ENCODE data around the gene CARD10.
"Not testable (repeated sequence)": the region's sequence is repeated elsewhere in the genome, so short reads cannot be mapped to it uniquely, and the experiment has no call there.

The CARD10 gene

DNA sequence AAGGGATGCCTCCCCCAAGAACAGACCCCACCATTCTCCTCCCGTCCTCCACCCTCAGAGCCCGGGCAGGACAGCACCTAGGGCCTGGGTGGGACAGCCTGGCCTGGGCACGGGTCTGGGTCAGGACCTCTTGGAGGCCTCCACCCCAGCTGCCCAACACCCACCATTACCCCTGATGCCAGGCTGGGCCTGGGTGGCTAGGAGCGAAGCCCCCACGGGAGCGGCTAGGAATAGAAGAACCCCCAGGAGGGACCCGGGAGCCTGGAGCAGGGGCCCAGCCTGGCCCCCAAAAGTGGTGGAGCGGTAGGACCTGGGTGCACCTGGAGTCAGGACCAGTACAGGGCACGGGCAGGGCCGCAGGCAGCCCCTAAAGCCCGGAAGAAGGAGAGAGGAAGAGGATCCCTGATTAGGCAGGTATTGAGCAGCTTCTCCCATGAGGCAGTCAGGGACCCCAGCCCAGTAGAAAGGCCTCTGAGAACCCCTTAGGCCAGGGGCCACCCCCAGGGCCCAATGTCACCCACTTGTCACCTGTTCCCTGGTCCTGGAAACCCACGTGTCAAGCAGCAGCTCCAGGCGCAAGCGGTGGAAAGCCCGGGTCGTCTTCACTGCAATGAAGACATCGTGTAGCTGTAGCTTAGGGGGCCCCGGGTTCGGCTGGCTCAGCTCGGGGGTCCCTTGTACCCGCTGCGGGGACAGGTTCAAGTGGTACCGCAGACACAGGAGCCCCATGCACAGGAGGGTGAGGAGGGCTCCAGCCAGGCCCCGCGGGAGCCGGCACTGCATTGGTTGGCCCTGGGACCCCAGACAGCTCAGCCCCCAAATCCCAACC, 33.6 kb downstream of the CARD10 start:
- peak; percentile 20 for DNase-seq

DNA sequence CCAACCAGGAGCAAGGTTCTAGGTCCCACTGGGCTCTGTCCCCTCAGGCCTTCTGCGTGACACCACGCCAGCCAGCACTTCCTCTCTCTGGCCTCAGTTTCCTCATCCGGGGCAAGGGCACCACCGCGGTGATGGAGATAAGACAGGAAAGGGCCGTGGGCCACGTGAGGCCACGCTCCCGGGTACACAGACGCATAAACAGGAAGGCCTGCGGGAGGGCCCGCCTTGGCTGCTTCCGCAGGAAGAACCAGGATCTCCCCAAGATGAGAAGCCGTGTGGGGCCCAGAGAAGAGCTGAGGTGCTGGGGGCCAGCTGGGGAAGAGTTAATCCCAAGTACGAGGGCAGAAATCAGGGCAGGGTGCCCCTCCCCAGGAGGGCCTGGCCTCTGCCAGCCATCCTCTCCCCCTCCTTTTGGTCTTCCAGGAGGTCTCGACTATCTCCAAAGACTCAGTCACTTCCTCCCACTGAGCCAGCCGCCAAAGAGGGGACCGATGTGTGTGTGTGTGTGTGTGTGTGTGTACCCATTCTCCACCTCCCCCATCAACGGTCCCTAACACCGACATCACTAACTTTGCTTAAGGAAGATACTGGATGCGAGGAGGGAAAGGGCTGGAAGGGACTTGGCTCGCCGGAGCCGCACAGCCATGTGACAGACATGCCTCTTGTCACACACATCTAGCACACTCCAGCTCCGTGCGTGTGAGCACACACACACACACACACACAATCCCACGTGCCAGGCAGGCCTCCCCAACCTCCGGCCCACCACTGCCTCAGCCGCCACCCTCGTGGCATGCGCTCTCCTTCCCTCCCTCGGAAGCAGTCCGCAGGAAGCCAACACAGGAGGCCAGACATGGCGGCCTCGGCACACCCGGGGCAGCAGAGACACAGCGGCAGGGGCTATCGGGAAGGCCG, 34.5 kb downstream of the CARD10 start:
- peak; percentile 82 for DNase-seq

DNA sequence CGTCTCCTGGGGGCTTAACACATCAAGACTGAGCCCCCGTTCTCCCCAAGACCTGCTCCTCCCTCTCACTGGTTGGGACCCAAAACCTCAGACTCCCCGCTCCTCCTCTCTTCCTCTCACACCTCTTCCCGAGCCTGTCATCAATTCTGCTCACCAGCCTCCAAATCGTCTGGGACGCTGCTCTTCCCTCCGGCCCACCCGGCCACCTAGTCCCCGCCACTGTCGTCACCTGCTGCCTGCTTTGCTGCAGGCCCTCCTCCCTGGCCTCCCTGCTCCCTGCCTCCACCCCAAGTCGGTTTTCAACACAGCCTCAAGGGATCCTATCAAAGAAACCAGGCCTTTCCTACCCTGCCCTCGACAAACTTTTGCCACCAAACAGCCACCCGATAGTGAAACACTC, 36.2 kb downstream of the CARD10 start:
- no peak for DNase-seq

DNA sequence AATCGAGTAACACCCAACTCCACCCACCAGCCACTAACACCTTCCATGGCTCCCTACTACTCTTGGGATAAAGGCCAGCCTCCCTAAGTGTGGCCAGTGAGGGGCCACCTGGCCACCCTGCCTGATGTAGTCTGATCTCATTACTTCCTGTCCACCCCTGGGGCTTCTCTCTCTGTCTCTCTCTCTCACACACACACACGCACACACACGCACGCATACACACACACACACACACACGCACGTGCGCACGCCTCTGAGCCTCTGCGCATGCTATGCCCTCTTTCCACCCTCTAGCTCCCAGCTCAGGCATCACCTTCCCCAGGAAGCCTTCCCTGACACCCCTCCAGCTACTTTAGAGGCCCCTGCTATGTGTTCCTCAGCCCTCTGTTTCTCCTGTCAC, 37.0 kb downstream of the CARD10 start:
- DNase-seq, result no peak

DNA sequence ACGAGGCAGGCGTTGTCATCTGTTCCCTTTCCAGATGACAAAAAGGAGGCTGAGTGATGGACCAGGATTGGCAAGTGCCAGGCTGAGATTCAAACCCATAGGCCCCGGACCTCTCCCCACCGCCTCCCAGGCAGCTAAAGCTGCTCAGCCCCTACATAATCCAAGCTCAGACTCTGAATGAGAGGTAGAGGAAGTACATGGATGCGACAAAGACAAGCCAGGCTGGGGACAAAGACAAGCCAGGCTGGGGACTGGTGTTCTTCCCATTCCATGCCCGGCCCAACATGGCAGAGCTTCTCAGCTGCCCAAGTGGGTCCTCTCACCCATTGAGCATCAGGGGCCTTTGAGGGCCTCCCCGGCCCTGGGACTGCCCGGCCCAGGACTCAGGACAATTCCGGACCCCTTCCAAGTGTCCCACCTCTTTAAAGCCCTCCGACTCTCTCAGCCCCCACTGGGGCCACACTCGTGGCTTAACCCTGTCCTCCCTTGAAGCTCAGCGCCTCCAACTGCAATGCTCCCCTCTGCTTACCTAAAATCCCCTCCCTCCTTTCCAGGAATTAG, 37.8 kb downstream of the CARD10 start:
- DNase-seq, result no peak

DNA sequence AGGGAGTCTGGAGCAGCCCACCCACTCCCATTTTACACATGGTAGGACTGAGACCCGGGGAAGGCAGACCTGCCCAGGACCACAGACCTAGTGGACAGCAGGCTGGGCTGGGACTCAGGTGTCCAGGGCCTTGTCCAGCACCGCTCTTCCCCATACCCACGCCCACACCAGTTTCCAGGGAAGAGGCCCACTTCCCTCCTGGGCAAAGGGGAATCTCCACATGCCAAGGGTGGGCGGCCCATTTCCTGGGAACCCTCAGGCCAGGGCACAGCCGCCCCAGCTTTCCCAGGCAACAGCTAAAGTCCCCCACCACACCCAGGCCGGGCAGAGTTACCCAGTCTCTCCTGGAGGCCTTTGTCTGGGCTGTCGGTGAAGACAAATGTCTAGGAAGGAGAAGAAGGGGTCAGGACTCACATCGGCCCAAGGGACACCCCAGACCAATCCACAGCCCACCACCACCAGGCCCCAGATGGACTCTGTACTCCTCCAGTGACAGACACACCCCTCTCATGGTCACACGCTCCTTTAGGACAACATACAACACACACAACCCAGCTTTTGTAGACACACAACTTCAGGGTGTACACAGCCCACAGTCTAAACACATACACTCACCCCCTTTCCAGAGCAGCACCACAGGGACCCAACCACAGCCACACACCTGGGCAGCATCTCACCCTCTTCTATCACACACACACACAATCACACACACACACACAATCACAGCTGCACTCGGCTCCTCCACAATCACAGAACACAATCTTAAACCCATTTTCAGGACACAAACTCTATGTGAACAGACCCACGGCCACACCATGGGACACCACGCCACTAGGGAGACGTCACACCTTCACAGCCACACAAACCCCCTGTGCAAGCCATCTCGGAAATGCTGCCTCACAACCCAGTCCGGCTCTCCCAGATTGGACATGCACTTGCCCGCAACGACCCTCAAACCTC, 38.5 kb downstream of the CARD10 start:
- no peak for DNase-seq

DNA sequence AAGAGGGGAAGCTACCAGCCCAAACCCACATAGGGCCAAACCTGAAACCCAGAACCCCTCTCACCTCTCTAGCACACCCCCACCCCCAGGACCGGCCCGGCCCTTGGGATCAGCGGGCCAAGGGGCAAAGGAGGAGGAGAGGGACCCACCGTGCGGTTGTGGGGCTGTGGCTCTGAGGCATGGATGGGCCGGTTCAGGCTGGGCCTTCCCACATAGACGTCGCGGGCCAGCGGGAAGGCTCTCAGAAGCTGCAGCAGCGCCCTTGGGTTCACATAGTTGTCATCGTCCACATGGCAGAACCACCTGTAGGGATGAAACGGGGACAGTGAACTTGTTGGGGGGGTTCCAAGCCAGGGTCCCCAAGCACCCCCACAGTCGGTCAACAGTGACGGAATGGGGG, 40.0 kb downstream of the CARD10 start:
- no peak for DNase-seq

DNA sequence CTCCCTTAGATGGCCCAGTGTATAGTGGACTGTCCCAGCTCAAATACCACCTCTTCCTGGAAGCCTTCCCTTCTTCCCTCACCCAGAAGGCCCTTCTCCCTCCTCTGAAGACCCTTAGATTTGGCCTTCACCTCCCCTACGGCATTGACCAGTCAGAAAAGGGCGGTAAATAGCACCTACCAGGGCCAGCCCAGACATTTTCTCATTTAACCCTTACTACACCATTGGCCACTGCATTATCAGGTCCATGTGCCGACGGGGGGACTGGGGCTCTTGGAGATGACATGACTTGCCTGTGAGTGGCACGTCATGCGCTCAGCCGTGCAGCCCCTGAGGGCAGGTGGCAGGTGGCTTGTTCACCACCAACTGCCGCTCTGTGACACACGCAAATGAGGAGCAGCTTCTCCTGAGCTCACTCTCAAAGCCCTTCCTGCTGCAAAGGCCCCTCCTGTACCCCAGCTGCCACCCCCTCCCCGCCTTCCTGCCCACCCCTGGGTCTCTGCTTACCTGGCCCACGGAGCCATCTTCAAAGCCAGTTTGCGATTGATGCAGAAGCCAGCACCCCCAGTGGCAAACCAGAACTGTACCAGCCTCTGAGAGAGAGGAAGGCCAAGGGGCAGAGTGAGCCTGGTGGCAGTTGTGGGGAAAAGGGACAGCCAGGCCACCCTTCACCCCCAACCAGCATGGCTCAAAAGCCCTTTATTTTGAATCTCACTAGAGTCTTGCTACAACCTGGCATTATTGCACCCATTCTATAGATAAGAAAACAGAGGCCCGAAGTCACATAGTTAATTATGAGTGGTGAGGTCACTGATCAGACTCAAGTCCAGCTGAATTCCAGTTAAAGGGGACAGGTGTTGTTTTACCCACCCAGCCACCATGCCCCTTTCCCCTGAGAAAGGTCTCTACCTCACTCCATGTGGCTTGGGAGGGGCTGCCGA, 42.6 kb downstream of the CARD10 start:
- no peak for DNase-seq

DNA sequence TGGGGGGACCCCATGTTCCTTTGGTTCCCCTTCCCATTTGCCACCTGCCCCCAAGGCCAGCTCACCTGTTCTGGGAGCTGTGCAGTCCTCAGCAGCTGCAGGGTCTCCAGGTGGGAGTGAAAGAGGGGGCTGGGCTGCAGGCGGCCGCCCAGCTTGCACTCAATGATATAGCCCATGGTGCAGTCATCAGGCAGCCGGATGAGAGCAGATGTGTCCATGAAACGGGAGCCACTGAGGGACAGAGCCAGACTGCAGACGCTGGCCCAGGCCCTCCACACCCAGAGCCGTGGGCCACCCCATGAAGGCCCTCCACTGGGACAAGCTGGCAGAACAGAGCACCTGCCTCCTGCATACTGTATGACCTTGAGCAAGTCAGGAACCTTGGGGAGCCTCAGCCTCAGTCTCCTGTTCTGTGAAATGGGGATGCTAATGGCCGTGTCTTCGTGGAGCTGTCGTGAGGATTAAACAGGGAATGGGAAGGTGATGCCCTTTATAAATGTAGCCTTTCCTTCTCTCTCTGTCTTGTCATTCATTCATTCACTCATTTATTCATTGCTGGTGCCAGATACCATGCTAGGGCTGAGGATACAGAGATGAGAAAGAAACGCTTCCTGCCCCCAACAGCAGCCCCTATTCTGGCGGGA, 44.6 kb downstream of the CARD10 start:
- no peak for DNase-seq

DNA sequence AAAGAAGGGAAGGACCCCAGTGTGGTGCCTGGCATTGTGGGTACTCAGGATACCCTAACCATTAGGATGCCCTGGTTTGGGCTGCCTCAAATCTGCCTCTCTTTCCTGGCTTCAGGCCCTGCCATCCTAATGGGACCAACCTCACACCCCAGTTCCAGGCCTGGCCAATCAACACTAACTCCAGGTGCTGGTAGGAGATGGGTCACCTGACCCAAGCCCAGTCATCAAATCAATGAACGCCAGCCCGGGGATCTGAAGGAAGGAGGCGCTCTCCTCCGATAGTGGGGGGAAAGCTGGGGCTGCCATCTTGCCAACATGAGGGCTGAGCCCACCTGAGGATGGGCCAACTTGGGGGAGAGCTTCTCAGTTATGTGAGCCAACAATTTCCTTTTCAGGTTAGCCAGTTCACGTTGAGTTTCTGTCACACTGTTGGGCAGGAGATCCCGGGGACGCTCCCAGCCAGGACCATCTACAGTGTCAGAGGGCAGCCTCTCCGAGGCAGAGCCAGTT, 45.7 kb downstream of the CARD10 start:
- DNase-seq, result no peak

DNA sequence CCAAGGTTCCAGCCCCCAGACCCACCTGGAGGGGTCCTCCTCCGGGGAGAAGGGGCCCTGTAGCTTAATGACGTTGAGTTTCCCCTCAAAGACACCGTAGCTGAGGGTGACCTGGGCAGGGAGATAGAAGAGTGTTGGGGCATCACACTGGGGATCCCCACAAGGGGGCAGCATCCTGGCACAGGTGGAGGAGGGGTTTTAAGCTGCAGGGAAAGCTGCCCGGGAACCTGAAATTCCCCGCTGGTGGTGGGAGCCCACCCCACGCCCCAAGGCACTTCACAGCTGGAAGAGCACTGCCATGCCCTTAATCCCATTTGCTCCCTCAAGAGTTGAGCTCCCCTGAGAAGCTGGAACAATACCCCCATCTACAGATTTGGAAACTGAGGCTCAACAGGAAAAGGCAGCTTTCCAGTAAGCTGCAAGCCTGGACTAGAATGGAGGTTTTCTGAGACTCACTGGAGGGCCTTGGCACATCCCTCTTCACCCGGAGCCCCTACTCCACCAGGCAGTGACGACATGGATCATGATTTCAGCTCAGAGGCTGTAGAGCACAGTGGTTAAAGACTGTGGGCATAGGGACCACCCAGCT, 46.7 kb downstream of the CARD10 start:
- DNase-seq, result peak; percentile 24

DNA sequence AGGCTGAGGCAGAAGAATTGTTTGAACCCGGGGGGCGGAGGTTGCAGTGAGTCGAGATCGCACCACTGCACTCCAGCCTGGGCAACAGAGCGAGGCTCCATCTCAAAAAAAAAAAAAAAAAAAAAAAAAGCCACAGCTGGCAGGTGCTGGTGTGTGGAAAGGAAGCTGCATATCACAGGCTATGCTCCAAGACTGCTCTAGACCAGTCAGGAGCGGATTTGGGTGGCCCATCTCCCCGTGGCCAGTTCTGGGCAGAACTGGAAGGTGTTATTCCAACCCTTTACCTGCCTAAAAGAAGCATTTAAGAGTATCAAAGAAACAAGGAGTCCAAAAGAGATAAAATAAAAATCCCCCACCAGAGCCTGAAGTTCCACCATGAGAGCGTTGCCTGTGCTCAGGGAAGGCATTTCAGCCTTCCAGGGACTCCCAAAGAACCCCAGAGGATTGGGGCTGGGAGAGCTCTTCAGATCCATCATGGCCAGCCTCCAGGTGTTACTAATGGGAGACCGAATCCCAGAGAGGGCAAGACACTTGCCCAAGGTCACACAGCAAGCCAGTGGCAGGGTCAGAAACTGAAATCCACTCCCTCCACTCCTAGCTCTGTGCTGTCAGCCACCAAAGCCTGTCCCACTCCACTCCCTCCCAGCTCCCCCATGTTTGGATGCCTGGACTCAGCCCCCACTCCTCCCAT, 47.3 kb downstream of the CARD10 start:
- no peak for DNase-seq

DNA sequence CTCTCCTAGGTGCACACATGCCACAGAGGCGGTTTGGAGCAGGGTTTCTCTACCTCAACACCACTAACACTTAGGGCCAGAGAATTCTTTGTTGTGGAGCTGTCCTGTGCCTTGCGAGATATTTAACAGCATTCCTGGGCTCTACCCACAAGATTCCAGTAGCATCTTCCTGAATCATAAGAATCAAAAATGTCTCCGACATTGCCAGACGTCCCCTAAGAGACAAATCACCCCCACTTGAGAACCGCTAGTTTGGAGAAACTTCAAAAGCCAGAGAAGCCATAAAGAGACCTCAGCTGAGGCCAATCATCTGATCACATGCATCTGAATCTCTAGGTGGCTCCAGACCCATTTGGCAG, 49.1 kb downstream of the CARD10 start:
- no peak for DNase-seq

DNA sequence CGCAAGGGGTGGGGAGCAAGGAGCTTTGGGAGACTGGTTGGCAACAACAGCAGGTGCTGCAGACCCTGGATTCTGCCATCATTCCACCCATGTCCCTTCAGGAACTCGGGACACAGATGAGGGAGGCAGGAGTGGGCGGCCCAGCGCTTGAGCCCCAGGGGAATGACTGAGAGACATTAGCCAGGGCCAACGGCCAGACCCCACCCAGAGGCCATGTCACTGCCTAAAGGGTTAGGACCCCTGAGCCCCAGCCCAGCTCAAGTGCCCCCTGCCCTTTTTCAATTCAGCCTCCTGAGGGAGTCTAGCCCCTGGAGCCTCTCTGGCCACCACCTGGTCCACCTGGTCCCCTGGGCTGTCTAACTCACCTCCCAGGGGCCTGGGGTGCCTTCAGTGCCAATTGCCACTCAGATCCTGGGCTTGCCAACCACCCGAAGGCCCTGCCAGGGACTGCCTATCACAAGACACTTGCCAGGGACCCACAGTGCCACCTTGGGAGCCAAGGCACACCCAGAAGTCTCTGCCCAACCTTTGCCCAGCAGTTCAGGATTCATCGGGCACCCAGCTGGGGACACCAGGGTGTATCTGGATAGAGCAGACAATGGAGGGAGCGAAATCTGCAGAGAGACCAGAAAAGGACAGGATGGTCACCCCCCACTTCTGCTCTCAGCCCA, 49.7 kb downstream of the CARD10 start:
- no peak for DNase-seq

DNA sequence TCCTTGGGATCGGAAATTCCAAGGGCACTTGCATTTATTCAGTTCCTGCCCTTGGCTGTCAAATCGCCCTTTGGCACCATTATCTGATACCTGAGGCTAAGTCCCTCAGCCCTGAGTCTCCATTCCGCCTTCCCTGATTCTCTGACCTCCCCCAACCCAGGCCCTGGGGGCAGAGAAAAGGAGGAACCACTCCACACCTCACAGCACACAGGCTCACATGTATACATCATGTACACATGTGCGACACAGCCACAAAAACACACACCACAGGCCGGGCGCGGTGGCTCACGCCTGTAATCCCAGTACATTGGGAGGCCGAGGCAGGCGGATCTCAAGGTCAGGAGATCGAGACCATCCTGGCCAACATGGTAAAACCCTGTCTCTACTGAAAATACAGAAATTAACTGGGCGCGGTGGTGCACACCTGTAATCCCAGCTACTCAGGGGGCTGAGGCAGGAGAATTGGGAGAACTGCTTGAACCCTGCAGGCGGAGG, 51.0 kb downstream of the CARD10 start:
- not testable (repeated sequence) for DNase-seq

DNA sequence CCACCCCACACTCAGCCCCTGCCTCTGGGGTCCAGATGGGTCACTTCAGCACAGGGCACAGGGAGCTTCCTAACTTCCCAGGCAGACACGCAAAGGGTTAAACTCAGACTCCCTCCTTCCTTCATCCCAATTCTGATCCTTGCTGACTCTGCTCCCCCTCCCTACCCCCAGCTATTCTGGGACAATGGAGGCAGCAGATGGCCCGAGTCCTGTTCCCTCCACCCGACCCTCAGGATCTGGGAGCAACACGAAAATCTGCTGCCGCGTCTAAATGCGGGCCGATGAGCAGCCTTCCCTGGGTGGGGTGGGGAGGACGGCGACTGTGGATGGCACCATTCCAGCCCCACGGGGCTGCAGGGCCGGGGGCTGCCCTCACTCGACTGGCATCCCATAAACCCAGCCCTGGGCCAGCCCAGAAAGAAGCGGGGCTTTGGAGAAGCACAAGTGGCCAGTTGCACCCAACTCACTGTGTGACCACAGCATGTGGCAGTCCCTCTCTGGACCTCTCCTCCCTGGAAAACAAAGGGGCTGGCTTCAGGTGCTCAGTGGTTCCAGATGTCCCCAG, 51.7 kb downstream of the CARD10 start:
- no peak for DNase-seq

DNA sequence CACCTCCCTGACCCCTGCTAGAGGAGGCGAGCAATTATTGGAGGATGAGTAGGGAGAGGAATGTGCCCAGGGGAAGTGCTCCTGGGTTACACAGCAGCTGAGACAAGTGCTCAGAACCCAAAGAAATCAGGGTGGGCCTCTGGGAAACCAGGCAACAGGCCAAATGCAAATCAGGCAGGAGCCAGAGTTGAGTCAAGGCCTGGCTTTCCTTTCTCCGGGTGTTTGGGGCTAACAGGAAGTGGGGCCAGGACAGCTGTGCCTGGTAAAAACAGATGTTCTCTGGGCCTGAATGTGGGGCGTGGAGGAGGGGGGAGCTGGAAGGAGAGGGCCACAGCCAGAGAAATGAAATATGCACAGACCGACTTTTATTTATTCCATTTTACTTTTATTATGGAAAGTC, 55.0 kb downstream of the CARD10 start:
- no peak for DNase-seq

DNA sequence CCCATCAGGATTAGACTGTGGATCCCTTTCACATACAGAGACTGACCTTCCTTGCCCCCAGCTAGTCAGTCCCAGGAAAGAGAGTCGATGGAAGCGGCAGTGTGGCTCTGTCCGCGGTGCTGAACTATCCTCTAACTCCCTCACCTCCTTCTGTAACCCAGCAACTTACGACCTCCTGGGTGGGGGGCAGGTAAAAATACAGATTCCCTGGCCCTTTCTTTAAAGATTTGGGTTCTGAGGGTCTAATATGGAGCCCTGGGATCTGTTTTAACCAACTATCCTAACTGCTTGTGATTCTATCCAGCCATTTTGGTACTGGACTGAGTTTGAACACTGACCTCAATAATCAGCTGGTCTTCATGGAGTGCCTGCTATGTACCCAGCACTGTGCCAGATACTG, 56.2 kb downstream of the CARD10 start:
- no peak for DNase-seq

DNA sequence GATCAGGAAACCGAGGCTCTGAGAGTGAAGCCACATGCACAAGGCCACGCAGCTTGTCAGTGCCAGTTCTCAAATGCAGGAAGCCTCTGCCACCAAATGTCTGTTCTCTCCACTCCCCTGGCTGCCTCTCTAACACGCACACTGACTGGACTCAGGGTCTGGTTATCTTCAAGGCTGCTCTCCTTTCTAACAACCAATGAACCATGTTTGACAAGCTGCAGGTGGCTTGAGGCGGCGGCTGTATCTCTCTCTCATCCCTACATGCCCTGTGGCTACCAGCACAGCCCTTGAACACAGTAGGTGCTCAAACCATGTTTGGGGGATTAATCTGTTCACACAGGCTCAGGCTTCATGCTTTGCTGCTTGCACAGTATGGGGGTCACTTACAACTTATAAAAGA, 56.8 kb downstream of the CARD10 start:
- DNase-seq, result no peak

All from activated effector memory CD4-positive, alpha-beta T cell treated with Interleukin-2 at 50 U/mL for 16 hours (primary cell).